Stimulated activated CD4-positive, alpha-beta T cell treated with anti-CD3 and anti-CD28 coated beads, TNF-alpha, amount 100 ng/mL, for 24 hours (primary cell): ENCODE results near the gene FMN1.

Experiments used
- DNase-seq, 3 experiments: peaks; one replicate each; pipeline ENCODE4 v3.0.0-alpha.2; 2020; ENCODE audit warnings: low read depth in 3 of 3

FMN1 gene

DNA sequence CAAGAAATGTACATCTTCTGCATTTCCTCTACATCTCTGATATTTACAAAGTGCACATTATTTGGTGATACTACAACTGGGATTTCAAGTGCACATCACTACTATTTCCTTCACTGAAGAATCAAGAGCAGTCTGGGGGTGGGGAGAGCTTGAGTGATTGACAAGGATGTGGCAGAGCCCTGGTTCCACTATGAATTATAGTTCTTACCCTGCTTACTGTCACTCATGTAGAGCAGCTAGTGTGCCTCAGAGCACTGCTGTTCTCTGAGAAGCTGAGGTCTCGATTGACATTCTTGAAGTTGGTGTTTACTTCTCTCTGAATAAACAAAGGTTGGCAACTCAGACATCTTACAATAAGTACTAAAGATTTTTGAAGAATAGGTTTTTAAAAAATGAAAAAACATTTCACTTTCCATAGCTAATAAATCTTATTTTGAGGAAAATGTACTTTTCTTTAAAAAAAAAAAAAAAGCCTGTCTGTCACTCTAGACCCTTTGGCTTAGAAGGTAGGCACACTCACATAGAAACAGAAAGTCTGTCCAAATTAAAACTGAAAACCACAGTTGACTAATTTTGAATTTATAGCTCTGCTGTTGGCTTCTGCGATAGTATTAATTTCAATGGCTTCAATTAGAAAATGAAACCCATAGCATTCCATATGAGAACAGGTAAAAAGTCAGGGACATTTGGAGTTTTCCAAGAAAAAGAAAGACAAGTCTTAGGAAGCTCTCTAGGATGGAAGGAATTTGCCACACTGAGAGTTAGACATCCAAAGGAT, 471.2 kb downstream of the FMN1 start:
- no peak for DNase-seq

DNA sequence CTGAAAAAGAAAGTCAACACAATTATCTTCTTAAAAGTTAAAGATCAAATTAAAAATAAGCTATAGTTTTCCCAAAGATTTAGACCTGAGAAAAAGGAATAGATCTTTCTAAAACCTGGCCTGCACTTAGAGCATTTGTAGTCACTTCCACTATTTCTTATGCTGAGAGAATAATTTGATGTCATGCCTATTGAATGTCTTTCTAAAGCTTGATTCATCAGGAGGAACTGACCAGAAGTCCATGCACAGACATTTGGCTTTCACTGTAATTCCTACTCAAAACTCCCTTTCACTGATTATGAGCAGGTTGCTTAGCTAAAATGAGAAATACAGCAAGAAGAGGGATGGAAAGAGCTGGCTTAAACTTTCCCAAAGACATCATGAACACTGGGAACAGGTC, 472.4 kb downstream of the FMN1 start:
- no peak for DNase-seq

DNA sequence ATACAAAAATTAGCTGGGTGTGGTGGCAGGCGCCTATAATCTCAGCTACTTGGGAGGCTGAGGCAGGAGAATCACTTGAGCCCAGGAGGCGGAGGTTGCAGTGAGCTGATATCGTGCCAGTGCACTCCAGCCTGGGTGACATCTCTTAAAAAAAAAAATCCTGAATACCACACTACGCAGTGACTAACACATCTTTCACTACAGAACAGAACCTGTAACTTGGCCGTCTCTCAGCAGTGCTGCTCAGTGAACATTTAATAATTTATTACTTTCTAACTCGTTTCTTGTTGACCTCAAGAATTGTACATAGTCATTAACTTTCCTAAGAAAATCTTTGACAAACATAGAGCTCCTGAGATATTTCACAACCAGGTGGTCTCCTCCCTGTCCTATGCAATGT, 472.9 kb downstream of the FMN1 start:
- DNase-seq = no peak

DNA sequence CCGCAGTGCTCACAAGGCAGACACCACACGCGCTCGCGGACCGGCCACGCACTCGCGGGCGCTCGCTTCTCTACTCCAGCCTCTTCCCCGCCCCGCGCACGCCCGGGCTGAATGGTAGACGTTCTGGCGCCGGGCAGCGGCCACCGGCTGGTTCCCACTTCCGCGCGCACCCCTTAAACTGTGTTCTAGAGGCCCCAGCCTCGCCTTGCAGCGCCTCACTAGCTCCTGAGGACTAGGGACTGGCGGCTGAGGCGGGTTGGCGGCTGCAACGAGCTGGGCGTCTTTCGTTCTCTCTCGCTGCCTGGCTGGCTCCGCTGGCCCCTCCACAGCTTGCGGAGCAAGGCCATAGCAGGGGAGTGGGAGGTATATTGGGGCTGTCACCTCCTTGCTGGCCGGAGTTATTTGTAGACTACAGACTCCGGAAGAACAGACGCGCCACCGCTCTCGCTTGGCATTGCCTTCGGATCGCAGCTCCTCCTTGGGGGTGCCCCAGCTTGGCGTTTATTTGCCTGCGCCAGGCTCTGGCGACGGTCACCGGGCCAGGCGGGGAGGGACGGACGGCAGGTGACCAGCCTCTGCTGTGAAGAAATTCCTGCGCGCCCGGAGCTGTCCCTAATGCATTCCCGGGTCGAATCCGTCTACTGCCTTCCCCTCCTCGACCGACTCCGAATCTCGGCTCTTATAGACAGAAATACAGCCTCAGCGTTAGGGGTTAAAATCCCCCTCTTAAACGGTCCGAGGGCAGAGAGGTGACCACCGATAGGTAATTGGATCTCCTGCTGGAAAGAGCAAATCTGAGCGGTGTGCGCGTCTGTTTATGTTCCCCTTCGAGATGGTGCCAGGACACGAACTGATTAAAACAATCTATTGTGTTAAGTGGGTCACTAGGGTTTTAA, 475.4 kb downstream of the FMN1 start:
- no peak for DNase-seq

DNA sequence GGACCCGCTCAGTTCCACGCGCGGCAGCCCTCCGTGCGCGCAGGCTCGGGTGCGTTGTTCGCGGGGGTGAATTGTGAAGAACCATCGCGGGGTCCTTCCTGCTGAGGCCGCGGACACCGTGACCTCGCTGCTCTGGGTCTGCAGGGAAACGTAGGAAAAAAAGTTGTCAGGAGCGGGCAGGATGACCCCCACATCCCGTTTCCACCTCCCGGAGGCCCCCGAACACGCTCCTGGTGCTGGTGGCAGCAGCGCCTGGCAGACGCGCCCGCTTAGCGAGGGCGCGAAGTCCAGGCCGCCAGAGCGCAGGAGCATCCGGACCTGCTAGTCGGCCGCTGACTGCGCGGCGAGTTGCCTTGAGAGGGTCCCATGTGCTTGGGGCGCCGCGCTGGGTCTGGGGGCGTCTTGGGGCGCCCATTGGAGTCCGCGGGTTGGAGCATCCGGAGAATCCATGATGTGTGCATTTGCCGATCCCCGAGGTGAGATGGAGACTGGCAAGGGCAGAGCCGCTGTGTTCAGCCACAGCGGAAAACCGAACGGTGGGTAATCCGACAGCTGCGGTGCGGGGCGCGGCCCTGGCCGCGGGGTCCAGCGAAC, 476.2 kb downstream of the FMN1 start:
- DNase-seq = no peak

DNA sequence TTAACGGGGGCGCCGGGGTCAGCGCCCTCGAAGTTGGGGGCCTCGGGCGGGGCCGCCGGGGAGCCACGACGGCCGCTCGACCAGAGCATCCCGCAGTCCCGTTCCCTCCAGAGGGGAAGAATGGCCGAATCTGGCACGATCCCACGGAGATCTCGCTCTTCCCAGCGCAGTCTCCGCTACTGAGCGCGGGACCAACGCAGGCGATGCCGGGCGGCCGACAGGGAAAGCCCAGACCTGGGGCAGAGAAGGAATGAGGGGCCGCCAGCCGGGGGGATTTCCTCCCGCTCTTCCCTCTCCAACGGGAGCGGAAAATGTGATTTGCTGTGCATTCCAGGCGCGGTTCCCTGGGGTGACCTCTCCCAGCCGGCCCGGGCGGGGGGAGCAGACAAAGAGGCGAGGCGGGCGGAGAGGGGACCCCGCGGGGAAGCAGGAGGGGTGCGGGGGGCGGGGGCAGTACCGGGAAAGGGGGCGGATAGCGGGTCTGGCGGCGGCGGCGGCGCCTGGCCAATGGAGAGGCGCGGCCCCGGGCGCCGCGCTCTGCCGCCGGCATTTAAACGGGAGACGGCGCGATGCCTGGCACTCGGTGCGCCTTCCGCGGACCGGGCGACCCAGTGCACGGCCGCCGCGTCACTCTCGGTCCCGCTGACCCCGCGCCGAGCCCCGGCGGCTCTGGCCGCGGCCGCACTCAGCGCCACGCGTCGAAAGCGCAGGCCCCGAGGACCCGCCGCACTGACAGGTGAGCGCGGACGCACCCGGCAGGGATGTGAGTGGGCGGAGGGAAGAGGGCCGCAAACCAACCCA, 476.9 kb downstream of the FMN1 start, which contains the start of gene GREM1:
Gene GREM1 (plus strand): TSS at position 579 of the 801 bp plus-strand sequence. CDS start 12,687 bp downstream, outside the sequence.
- no peak for DNase-seq

DNA sequence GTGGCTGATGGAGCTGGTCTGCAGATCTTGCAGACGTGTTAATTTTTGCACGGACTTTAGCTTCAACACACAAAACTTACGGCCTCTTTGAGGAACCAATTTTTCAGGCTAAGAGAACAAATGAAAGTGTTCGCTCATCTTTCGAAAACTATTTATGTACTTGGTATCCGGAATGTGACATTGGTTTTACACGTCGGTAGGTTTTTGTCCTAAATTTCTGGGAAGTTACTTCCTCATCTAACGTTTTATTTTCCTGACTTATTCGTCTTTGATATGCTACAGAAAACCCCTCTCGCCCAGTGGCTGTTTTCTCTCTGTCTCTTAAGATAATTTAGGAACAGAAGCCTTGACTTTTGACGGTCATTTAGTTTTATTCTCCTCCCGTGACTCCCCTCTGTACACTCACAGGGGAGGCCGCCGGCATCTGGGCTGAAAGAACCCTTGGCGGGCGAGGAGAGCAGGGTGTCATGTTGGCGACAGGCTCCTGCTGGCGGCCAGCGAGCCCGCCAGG, 477.5 kb downstream of the FMN1 start:
- no peak for DNase-seq

DNA sequence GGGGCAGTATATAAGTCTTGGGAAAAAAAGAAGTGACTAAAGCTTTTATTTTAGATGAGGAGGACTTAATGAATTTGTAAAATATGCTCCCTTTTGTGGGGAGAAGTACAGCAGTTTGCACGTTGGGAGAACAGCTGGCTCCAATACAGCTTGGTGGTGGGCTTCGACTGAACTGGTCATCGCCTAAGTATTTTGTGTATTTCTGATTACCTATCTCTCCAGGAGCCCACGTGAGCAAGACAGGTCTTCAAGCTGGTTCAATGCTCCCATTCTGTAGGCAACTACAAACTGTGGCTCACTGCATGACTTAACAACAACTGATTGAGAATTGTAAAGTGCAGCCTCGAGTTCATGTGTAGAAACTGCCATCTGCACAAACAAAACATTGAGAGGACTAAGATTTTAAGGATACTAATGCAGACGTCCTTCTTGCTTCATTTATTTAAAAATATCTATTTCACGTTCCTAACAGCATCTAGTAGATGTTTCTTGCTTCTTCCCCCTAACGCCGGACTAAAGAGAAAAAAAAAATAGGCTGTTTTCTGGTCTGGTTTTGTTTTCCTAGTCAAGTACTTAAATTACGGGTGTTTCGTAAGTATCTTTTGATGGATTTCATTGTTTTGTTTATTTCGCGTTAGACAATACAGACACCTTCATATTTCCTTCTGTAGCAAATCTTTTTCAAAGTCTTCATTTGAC, 478.1 kb downstream of the FMN1 start:
- no peak for DNase-seq
